Measurements from ENCODE around the gene RBM15.
A peak's percentile ranks its signal among the peaks of the same experiment; 100 is the strongest.

Gene RBM15

GRCh38 chr1:110319332-110320167 is 19.6 kb upstream of the RBM15 start:
- DNase-seq = no peak
- TF ChIP-seq CTCF (IDR thresholded peaks at IDR 0.05; ENCODE audit: low read depth, low read length) = no peak
- no peaks in the 10 kb centered on the region for H3K9me3 ChIP-seq
- no peak overlapping the region for H3K4me3 ChIP-seq (ENCODE audit: low read depth, low read length)
- H3K36me3 ChIP-seq = no peaks in the 10 kb centered on the region
- no peaks in the 10 kb centered on the region for H3K27me3 ChIP-seq
- no peaks in the 10 kb centered on the region for H3K4me1 ChIP-seq

GRCh38 chr1:110320168-110320518 is 19.0 kb upstream of the RBM15 start:
- Histone ChIP-seq H3K36me3 (no peaks in the 10 kb centered on the region), H3K4me3 (ENCODE audit: low read depth, low read length) (no peak overlapping the region), H3K9me3 (no peaks in the 10 kb centered on the region), H3K27me3 (no peaks in the 10 kb centered on the region), H3K4me1 (no peaks in the 10 kb centered on the region)
- no peak for TF ChIP-seq CTCF (IDR thresholded peaks at IDR 0.05; ENCODE audit: low read depth, low read length)
- DNase-seq = no peak

GRCh38 chr1:110321045-110321444 is 18.1 kb upstream of the RBM15 start:
- Histone ChIP-seq H3K27me3 (no peaks in the 10 kb centered on the region), H3K4me1 (no peaks in the 10 kb centered on the region), H3K9me3 (no peaks in the 10 kb centered on the region), H3K4me3 (ENCODE audit: low read depth, low read length) (no peak overlapping the region), H3K36me3 (no peaks in the 10 kb centered on the region)
- no peak for DNase-seq
- TF ChIP-seq CTCF (IDR thresholded peaks at IDR 0.05; ENCODE audit: low read depth, low read length) = no peak

- TF ChIP-seq CTCF (IDR thresholded peaks at IDR 0.05; ENCODE audit: low read depth, low read length) = no peak
- Histone ChIP-seq H3K36me3 (no peaks in the 10 kb centered on the region), H3K4me1 (no peaks in the 10 kb centered on the region), H3K4me3 (ENCODE audit: low read depth, low read length) (no peak overlapping the region), H3K9me3 (no peaks in the 10 kb centered on the region), H3K27me3 (no peaks in the 10 kb centered on the region)
- DNase-seq = peak; percentile 23
Observed at GRCh38 chr1:110321846-110322245, 17.3 kb upstream of the RBM15 start.

GRCh38 chr1:110324667-110325066 is 14.5 kb upstream of the RBM15 start:
- Histone ChIP-seq H3K4me3 (ENCODE audit: low read depth, low read length) (no peak overlapping the region), H3K27me3 (no peaks in the 10 kb centered on the region), H3K9me3 (no peaks in the 10 kb centered on the region; the same call in 1 of the 2 replicates), H3K36me3 (no peaks in the 10 kb centered on the region), H3K4me1 (no peaks in the 10 kb centered on the region)
- DNase-seq = no peak
- TF ChIP-seq CTCF (IDR thresholded peaks at IDR 0.05; ENCODE audit: low read depth, low read length) = no peak

- H3K9me3 ChIP-seq = no peaks in the 10 kb centered on the region; the same call in 1 of the 2 replicates
- H3K36me3 ChIP-seq = no peaks in the 10 kb centered on the region
- H3K27me3 ChIP-seq = no peaks in the 10 kb centered on the region
- DNase-seq = no peak
- no peak for TF ChIP-seq CTCF (IDR thresholded peaks at IDR 0.05; ENCODE audit: low read depth, low read length)
- H3K4me3 ChIP-seq (ENCODE audit: low read depth, low read length) = no peak overlapping the region
- H3K4me1 ChIP-seq = no peaks in the 10 kb centered on the region
Observed at GRCh38 chr1:110326826-110327225, 12.4 kb upstream of the RBM15 start.
